Measurements from ENCODE around the gene OGDH. TPM values are rescaled to one million over a fixed set of nuclear protein-coding genes. Genes with fewer than 3 reads are reported as not detected.

The OGDH gene
- total RNA-seq, 1 donor from 2014 or later, result 45.0 TPM

- Histone ChIP-seq H3K4me3 (ENCODE audit: low read depth, low read length) (no peak overlapping the region), H3K36me3 (ENCODE audit: control insufficient read depth, insufficient read depth, low read length) (no peaks in the 10 kb centered on the region), H3K27me3 (ENCODE audit: control insufficient read depth, insufficient read depth, low read length) (no peaks in the 10 kb centered on the region)
- TF ChIP-seq, protein P1, sequence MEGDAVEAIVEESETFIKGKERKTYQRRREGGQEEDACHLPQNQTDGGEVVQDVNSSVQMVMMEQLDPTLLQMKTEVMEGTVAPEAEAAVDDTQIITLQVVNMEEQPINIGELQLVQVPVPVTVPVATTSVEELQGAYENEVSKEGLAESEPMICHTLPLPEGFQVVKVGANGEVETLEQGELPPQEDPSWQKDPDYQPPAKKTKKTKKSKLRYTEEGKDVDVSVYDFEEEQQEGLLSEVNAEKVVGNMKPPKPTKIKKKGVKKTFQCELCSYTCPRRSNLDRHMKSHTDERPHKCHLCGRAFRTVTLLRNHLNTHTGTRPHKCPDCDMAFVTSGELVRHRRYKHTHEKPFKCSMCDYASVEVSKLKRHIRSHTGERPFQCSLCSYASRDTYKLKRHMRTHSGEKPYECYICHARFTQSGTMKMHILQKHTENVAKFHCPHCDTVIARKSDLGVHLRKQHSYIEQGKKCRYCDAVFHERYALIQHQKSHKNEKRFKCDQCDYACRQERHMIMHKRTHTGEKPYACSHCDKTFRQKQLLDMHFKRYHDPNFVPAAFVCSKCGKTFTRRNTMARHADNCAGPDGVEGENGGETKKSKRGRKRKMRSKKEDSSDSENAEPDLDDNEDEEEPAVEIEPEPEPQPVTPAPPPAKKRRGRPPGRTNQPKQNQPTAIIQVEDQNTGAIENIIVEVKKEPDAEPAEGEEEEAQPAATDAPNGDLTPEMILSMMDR (IDR thresholded peaks at IDR 0.05; ENCODE audit: insufficient read depth, low read length, severe bottlenecking), result no peak
- FAIRE-seq, result no peak
- DNase-seq (ENCODE audit: low read depth), result no peak
Measured at GRCh38 chr7:44743750-44744149, 137.3 kb downstream of the OGDH start.

DNA sequence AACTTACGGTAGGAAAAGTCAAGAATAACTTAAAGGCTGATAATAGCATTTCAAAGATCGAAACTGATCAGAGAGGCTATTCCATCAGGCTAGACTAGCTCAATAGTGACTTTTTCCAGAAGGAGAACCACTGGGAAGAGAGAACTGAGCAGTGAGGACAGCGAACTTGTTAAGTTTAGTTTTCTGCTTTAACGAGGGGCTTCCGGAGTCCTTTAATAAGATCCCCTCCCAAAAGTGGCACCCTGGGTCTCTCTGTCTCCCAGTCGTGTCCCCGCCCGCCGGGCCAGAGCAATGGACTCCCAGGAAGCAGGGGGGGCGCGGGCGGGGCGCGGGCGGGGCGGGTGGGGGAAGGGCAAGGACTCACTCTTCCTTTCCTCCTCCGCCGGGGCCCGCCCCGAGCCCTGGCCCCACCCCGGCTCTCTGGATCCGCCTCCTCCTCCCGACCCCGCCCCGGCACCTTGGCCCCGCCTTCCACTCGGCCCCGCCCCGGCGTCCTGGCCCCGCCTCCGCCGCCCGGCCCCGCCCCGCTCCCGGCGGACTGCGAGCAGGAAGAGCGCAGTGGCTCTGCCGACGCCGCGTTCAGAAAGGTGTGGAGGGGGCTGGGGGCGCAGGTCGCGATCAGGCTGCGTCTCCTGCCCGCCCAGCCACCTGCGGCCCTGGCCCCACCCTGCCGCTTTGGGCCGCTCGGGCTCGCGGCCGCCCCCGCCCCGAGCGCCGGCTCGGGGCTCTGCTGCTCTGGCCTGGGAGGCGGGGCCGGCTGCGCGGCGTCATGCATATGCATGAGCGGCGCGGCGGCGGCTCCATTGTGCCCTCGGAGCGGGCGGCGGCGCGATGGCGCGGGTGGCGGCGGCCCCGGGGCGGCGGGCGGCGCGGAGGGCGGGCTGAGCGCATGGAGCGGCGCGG lies 141.9 kb downstream of the OGDH start, which contains the start of gene ZMIZ2:
ZMIZ2 (plus strand) TSS at position 803 of the 903 bp plus-strand sequence. CDS start 7,403 bp downstream, outside the sequence.
- FAIRE-seq, result no peak
- Histone ChIP-seq H3K4me3 (ENCODE audit: low read depth, low read length) (peak within 1 kb of the TSS; percentile 94), H3K27me3 (ENCODE audit: control insufficient read depth, insufficient read depth, low read length) (no peaks in the 10 kb centered on the region), H3K36me3 (ENCODE audit: control insufficient read depth, insufficient read depth, low read length) (peaks cover 10% of the 10 kb centered on the region)
- DNase-seq (ENCODE audit: low read depth), result peak; percentile 57
- TF ChIP-seq, protein P1 (IDR thresholded peaks at IDR 0.05; ENCODE audit: insufficient read depth, low read length, severe bottlenecking), result no peak

- TF ChIP-seq, protein P1 (IDR thresholded peaks at IDR 0.05; ENCODE audit: insufficient read depth, low read length, severe bottlenecking), result no peak
- H3K36me3 ChIP-seq (ENCODE audit: control insufficient read depth, insufficient read depth, low read length), result peaks cover 10% of the 10 kb centered on the region
- FAIRE-seq (no peak), DNase-seq (ENCODE audit: low read depth) (no peak)
- H3K27me3 ChIP-seq (ENCODE audit: control insufficient read depth, insufficient read depth, low read length), result no peaks in the 10 kb centered on the region
- H3K4me3 ChIP-seq (ENCODE audit: low read depth, low read length), result peak overlapping the region; percentile 94
Measured at GRCh38 chr7:44748948-44749731, 142.7 kb downstream of the OGDH start.

DNA sequence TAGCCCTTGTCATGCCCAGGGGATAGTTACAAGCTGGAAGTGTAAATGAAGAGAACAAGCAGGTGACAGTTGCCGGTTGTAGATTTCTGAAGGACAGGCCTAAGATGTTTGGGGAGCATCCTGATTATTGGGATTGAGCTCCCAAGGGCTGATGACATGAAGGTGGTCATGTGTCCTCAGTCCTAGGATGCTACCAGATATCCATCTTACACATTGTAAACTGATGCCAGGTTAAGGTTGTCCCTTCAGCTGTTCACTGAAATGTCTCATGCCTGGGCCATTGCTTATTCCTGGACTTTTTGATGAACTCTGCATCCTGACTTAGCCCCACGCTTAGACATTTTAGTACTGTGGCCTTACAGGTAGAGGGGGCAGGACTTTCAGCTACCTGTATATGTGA lies 143.6 kb downstream of the OGDH start:
- TF ChIP-seq, protein P1 (IDR thresholded peaks at IDR 0.05; ENCODE audit: insufficient read depth, low read length, severe bottlenecking), result no peak
- no peak for DNase-seq (ENCODE audit: low read depth)
- Histone ChIP-seq H3K4me3 (ENCODE audit: low read depth, low read length) (peak overlapping the region; percentile 94), H3K27me3 (ENCODE audit: control insufficient read depth, insufficient read depth, low read length) (no peaks in the 10 kb centered on the region), H3K36me3 (ENCODE audit: control insufficient read depth, insufficient read depth, low read length) (peaks cover 10% of the 10 kb centered on the region)
- no peak for FAIRE-seq

DNA sequence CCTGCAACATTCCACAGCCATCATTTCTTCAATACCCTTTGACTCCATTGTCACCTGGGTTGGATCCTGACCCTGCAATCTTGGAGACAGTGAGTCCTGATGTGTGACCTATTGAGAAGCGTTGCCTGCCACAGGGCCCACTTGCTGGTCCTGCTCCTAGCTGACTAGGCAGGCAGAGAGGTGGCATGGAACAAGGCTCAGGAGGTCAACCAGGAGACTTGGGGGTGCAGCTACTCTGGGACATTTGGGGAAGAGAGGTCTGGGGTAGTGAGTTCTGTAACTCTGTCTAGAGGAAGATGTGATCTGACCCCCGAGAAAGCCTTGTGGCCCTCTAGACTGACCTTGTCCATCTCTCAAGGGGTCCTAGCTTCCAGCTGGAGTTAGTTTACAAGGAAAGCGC lies 144.0 kb downstream of the OGDH start:
- TF ChIP-seq, protein P1 (IDR thresholded peaks at IDR 0.05; ENCODE audit: insufficient read depth, low read length, severe bottlenecking), result no peak
- Histone ChIP-seq H3K4me3 (ENCODE audit: low read depth, low read length) (no peak overlapping the region), H3K27me3 (ENCODE audit: control insufficient read depth, insufficient read depth, low read length) (no peaks in the 10 kb centered on the region), H3K36me3 (ENCODE audit: control insufficient read depth, insufficient read depth, low read length) (peaks cover 10% of the 10 kb centered on the region)
- DNase-seq (ENCODE audit: low read depth) (no peak), FAIRE-seq (no peak)

All from bronchial epithelial cell (primary cell).